Measurements from ENCODE around the gene NDN.
"Not testable (repeated sequence)": the region's sequence is repeated elsewhere in the genome, so short reads cannot be mapped to it uniquely, and the experiment has no call there.

The NDN gene

GRCh38 chr15:23687143-23687470, at the start of gene NDN:
Gene NDN, minus strand, starts transcription at chr15:23687305. Its CDS starts 88 bp downstream, at chr15:23687217.
- DNase-seq: peak; percentile 48

GRCh38 chr15:23736033-23736673, 49.0 kb upstream of the NDN start:
- DNase-seq: no peak

- no peak for DNase-seq
Measured at GRCh38 chr15:23734862-23735261, 47.8 kb upstream of the NDN start.

GRCh38 chr15:23713874-23714656, 27.0 kb upstream of the NDN start:
- DNase-seq: not testable (repeated sequence)

- no peak for DNase-seq
Measured at GRCh38 chr15:23708332-23708731, 21.2 kb upstream of the NDN start.

GRCh38 chr15:23695282-23695681, 8.2 kb upstream of the NDN start:
- no peak for DNase-seq

- no peak for DNase-seq
Measured at GRCh38 chr15:23694592-23694991, 7.5 kb upstream of the NDN start.

- DNase-seq: peak; percentile 2
Measured at GRCh38 chr15:23690450-23690852, 3.3 kb upstream of the NDN start.

GRCh38 chr15:23690015-23690414, 2.9 kb upstream of the NDN start:
- no peak for DNase-seq

GRCh38 chr15:23686466-23687142, 501 bp downstream of the NDN start:
- no peak for DNase-seq

GRCh38 chr15:23671481-23671880, 15.6 kb downstream of the NDN start:
- DNase-seq: no peak

- no peak for DNase-seq
Measured at GRCh38 chr15:23670970-23671369, 16.1 kb downstream of the NDN start.

- DNase-seq: no peak
Measured at GRCh38 chr15:23663232-23663631, 23.9 kb downstream of the NDN start.

- peak; percentile 8 for DNase-seq
Measured at GRCh38 chr15:23648920-23649515, 38.1 kb downstream of the NDN start.

GRCh38 chr15:23647421-23648370, 39.4 kb downstream of the NDN start, which contains the start of gene MAGEL2:
Gene MAGEL2, minus strand, starts transcription at chr15:23647867. Its CDS starts 125 bp downstream, at chr15:23647742.
- DNase-seq: no peak

- no peak for DNase-seq
Measured at GRCh38 chr15:23647001-23647295, 40.2 kb downstream of the NDN start.

GRCh38 chr15:23646165-23647000, 40.7 kb downstream of the NDN start:
- no peak for DNase-seq

GRCh38 chr15:23645371-23646164, 41.5 kb downstream of the NDN start:
- no peak for DNase-seq

GRCh38 chr15:23644829-23645228, 42.3 kb downstream of the NDN start:
- no peak for DNase-seq

GRCh38 chr15:23642413-23643044, 44.6 kb downstream of the NDN start:
- DNase-seq: peak; percentile 57

Data from suppressor macrophage treated with lipopolysaccharide for 4 hours (primary cell).